Stimulated activated CD4-positive, alpha-beta T cell treated with anti-CD3 and anti-CD28 coated beads, Interleukin-4, amount 100 ng/mL, for 24 hours (primary cell): ENCODE data around the gene B3GALNT2.
A peak's percentile ranks its signal among the peaks of the same experiment; 100 is the strongest.

ENCODE experiments used
- DNase-seq: peaks from one replicate; pipeline ENCODE4 v3.0.0-alpha.2; 2020

The B3GALNT2 gene

DNA sequence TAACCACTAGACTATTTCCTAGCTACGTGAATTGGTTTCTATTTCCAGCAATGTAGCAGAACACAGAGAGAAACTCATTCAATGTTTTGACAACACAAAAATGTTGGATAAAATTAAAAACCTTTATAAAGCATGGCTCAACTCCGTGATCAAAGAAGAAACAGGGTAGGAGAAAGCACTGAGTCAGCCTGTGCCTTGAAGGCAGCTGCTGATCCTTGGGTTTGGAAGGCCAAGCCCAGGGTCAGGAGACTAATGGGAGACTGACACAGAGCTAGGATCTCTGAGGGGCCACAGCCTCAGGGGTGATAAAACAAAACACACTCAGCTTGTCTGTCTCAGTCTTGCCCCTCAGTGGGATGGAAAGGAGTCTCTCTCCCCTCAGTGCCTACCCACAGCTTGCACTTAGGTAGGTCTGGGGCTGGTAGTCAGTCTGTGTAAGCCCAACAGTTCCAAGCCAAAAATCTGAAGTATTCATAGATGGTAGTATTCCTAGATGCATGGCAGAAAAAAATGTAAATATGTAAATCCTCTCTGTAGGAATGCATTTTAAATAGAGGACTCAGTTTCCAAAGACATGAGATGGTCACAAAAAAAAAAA is 53.3 kb downstream of the B3GALNT2 start:
- DNase-seq = no peak

DNA sequence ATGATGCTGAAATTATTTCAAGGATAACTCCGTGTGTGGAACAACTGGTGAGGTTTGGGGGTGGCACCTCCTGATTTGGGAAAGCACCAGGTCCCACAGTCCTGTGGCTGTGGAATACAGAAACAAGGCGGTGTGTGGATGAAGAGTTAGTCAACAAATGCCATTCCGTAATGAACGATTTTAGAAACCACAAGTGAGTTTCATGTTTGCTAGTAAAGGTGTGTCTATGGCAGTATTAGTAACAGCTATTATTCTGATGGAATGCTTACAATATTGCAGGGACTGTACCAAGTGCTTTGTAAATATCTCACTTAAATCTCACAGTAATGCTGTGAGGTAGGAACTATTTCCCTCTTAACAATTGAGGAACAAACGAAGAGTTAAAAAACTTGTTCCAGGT is 53.8 kb downstream of the B3GALNT2 start:
- DNase-seq = no peak

DNA sequence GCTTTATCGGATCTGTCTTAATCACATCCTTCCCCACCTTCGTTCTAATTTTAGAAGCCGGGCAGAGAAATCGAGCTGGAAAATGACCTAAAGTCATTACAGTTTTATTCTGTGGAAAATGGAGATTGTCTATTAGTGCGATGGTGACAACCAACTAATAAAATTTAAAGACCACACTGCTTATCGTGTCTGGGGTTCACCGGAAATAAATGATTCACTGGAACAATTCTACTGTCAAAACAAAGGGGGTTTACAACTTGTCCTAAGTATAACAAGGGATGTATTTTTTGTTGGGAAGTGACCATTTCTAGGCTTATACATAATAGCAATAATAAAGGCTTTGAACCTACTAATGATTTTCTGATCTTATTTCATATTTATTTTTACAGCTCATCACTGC is 55.6 kb downstream of the B3GALNT2 start:
- no peak for DNase-seq

DNA sequence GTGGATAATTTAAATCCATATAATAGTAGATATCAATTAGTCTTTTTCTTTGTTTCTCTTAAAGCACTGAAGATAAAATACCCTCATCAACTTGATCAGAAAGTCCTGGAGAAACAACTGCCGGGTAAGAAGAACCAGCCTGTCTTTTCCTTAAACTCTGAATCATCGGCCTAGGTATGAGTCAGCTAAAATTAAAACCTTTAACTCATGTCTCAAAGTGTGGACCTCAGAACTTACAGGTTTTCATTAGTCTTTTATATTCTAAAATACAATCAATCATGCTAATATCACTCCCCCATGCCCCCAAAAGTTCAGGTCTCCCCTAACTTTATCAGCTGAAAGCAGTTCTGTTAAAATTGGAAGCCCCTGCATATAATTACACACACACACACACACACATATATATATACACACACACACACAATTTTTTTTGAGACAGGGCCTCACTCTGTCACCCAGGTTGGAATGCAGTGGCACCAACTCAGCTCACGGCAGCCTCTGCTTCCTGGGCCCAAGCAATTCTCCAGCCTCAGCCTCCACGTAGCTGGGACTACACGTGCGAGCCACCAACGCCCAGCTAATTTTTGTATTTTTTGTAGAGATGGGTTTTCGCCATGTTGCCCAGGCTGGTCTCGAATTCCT is 61.3 kb downstream of the B3GALNT2 start:
- no peak for DNase-seq

DNA sequence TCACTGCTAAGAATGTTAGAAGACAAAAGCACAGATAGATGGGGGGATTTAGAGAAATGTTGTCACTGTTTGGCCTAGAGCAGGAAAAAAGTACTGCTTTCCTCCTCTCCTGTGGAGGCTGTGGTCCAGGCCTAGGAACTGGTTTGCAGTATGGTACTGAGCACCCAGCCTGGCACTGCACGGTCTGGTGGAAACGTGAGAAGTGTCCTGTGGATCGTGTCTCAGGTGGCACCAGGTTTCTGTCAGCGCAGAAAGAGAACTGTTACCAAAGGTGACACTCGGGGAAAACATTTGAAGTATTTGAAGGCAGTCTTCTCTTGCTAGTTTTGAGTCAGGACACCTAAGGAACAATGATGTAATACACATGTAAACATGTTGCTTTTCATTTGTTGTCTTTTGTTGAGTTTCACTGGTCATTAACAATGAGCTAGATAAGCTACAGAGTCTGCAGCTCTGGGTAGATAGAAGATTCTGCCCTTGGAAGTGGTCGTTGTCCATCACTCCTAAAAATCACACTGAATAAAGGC is 63.0 kb downstream of the B3GALNT2 start:
- no peak for DNase-seq

DNA sequence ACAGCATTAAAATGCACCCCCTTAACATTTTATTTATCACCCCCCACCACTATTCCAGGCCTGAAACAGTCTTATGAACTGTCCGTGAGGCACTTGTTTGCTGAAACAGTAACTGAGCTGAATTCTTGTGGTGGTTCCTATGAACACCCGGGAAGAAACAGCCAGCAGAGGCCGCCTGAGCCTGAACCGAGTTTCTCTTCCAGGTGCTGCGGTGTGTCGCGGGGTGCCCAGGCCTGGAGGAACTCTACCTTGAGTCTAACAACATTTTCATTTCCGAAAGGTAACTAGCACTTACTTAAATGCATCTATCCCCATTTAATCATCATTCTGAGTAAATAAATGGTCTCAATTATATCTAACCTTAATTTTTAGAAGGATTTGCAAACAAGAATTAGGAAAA is 70.3 kb downstream of the B3GALNT2 start:
- DNase-seq = no peak

DNA sequence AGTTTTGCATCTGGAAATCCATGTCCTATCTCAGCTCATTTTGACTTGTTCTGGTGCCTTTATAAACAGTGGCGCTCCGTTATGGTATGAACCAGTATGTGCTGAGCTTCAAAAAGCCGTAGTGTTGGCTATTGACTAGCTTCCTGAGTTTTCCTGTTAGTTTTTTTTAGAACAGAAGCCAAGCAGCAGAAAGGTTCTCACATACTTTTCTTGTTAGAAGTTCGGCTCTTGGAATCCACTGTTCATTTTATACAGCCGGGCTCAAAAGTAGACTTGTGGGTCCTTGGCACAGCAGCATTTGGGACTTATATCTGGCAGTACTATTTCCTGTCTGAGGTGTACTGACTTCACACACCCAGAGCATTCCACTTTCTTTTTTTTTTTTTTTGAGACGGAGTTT is 73.3 kb downstream of the B3GALNT2 start:
- DNase-seq = no peak

DNA sequence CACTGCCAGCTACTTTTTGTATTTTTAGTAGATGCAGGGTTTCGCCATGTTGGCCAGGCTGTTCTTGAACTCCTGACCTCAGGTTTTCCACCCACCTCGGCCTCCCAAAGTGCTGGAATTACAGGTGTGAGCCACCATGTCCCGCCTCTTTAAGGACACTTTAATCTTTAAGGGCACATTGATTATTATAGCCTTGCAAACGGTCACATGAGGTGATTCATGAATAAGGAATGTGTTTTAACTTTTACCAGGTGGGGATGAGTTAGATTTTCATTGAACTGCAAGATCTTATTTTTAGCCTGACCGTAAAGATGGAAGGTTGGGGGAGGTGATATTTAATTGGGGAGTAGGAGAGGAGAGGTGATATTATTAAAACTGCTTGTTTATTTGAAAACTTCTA is 75.1 kb downstream of the B3GALNT2 start:
- DNase-seq = no peak

DNA sequence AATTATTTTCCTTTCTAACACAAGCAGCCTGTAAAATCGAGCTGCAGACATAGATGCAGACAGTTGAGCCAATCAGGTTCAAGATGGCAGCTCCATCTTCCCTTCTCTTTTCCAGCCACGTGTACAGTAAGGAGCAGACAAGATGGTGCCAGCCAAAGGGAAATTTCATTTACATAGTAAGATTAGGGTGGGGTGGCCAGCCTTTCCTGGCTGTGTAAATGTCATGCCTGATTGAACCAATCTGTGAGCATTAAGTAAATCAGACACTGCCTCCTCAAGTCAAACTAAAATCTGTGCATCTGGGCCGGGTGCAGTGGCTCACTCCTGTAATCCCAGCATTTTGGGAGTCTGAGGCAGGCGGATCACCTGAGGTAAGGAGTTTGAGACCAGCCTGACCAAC is 76.8 kb downstream of the B3GALNT2 start:
- DNase-seq = no peak

DNA sequence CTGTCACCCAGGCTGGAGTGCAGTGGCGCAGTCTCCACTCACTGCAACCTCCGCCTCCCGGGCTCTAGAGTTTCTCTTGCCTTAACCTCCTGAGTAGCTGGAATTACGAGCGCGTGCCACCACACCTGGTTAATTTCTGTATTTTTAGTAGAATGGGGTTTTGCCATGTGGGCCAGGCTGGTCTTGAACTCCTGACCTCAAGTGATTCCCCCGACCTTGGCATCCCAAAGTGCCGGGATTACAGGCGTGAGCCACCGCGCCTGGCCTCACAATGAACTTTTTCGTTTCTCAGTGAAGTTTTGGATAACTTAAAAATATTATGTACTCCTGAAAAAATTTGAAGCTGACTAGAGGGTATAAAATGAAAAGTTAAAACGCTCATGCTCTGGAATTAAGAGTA is 77.6 kb downstream of the B3GALNT2 start:
- no peak for DNase-seq

DNA sequence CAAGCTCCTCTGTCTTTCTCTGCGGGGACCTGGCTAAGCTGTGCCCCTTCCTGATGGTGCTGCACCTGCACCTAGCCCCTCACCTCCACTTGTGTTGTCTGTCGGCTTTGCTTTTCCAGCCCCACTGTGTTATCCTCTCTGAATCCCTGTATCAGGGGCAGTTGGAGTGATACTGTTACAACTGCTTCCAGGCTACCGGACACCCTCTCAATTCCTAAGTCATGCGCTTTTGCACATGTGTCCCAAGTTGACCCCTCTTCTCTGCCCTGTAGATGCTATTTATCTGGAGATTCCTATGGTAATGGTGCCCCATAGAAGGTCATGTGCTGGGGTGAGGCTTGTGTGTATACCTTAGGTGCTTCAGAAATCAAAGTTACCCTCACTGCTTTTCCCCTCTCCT is 78.1 kb downstream of the B3GALNT2 start:
- no peak for DNase-seq

DNA sequence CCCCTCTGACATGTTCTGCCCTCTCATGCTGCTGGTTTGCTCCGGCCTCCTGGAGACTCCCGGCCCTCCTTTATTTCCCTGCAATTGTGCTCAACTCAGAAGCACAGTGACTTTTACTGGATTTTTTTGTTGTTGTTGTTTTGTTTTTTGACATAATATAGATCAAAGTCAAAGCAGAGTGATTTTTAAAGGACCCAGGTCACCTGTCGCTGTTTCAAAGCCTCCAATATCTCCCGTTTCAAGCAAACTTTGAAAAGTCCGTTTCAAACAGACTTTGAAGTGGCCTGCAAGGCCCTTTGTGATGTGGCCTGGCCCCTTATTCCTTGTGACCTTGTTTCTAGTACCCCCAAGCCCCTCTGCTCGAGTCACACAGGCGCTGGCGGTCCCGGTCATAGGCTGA is 78.9 kb downstream of the B3GALNT2 start:
- no peak for DNase-seq

DNA sequence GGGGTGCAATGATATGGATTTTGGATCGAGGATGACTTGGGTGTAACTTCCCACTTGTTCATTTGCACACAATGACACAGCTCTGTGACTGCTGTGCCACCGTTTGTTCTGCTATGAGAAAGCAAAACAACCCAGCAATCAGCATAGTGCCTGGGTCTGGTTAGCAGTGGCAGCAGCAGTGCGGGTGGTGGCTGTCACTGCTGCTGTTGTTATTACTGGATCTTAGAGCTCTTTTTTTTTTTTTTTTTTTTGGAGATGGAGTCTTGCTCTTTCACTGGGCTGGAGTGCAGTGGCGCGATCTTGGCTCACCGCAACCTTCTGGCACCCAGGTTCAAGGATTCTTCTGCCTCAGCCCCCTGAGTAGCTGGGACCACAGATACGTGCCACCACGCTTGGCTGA is 80.2 kb downstream of the B3GALNT2 start:
- no peak for DNase-seq

DNA sequence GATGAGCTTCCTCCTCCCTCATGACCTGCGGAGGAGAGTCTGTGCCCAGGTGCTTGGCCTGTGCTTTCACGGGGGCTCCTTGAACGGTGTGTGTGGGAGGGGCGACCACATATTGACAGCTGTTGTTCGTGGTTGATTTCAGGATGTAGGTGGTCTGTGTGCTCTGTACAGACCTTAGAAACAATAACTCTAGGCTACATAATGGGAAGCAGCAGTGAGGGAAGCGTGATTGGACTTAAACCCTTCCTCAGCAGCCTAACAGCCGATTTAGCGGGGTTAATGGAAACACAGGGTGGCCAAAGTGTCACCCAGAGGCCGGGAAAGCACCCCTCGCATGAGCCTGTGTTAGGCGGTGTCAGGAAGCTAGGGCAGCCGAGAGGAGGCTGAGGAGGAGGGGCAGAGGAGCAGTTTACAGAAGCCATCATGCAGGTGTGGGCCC is 81.0 kb downstream of the B3GALNT2 start:
- peak; percentile 6 for DNase-seq

DNA sequence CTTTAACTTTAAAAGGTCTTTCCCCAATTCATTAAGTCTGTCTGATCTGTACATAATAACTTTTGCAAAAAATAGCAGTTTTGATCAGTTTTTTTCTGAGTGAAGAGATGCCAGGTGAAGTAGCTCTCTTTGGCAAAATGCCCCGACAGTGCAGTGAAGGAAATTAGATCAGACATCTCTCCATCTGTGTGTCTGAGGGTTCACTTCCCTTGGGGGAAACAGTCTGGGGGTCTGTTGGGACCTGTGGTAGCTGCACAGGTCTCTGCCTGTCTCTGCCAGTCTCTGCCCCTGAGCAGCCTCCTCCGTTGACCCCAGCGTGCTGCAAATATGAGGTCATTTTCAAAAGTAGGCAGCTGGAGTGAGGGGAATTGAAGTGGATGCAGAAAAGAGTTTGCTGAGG is 82.5 kb downstream of the B3GALNT2 start:
- DNase-seq = no peak

DNA sequence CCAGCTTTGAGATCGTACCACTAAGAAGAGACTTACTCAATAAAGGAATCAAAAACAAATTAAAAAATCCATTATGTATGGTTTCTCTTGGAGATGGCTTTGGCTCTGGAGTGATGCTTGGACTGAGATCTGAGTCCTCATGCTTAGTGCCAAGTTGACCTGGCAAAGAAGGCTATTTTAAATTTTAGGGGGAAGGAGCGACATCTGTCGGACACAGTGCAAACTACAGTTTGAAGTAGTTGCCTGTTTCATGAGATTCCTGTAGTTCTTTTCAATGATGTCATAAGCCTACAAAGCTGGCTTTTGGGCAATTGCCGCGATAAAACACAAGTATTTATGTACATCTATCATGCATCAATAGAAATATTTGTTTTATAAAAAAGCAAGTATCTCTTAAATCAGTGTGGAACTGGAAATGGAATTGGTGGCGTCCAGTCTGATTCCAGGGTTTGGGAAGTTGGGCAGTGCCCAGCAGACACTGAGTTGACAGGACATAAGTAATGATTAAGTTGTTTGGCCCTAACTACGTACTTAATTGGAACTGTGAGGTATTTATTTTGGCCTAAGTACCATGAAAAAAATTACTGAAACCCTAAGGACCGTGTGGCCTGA is 87.1 kb downstream of the B3GALNT2 start:
- peak; percentile 65 for DNase-seq

DNA sequence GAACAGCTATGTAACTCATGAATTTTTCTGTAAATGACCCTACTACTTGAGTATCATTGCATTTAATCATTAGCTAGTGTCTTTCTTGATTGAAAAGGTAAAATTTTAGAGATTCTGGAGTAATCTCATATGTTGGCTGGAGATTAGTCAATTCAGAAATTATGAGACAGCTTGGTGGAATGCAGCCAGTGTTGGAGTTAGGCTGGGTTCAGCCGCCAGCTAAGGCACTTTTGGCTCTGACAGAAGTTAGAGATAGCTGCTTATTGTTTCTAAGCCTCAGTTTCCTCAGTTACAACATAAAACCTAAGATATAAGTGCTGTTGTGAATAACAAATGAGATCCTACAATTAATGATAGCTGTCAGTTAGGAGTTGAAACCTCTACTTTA is 87.6 kb downstream of the B3GALNT2 start:
- no peak for DNase-seq

DNA sequence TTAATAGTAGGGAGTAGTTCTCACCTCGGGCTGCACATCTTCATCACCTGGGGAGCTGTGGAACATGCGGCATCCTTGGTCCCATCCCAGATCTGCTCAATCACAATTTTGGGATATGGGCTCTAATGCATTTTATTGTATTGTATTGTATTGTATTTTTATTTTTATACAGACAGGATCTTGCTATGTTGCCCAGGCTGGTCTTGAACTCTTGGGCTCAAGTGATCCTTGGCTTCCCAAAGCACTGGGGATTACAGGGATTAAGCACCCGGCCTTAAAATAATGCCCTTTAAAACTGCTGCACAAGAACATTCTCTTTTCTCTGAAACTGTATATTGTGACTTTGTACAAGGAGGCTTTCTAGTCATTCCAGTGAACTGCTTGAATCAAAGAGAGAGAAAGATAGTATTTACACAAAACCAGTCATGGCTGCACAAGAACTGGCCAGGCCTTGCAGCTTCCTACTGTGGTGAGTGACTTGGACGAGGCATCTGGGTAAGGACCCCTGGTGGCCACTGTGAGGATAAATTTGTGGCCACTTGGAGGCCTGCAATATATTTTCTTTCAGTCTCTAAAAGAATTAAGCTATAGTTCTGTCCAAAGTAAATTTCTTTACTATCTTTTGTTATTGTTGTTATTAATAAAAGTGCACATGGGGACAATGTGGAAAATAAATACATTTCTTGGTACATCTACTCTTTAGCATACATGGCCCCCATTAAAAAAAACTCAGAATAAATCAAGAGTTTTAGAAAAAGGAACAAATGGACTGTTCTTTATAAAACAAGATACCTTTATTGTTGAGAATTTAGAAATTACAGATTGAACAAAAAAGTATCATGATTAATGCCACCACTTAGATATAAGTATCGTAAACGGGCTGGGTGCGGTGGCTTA is 89.0 kb downstream of the B3GALNT2 start:
- peak; percentile 62 for DNase-seq

DNA sequence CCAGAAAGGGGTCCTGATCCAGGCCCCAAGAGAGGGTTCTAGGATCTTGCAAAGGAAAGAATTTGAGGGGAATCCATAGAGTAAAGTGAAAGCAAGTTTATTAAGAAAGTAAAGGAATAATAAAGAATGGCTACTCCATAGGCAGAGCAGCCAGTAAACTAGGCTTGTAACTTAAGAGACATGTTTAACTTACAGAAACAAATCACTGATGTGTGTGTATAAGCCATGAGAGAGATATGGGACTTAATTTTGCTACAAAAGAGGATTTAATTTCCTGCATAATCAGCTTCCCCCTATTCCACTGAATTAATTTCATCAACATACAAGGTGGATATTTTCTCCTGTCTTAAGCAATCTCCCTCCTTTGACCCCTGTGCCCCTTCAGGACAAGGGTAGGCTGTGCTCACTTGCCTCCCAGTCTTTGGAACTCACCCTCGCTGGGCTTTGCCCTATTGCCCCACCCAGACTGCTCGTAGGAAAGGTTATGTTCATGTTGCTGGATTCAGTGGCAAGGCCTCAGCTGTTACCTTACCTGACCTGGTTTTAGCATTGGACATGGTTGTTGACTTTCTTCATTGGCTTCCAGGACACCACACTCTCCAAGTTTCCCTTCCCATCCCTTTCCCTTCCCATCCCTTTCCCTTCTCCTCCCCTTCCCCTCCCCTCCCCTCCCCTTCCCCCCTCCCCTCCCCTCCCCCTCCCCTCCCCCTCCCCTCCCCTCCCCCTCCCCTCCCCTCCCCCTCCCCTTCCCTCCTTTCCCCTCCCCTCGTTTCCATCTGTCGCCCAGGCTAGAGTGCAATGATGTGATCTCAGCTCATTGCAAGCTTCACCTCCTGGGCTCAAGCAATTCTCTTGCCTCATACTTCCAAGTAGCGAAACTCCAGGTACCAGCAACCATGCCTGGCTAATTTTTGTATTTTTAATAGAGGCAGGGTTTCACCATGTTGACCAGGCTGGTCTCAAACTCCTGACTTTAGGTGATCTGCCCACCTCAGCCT is 92.5 kb downstream of the B3GALNT2 start:
- no peak for DNase-seq

DNA sequence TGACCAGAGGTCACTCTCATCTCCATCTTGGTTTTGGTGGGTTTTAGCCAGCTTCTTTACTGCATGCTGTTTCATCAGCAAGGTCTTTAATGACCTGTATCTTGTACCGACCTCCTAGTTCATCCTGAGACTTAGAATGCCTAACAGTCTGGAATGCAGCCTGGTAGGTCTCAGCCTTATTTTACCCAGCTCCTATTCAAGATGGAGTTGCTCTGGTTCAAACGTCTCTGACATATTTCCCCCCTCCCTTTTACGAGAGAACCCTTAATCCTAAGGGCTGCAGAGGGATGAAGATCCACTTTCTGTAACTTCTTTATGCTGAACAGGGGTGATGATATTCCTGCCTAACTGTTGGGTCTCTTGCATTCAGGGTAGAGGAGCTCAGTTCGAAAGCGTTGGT is 93.8 kb downstream of the B3GALNT2 start:
- DNase-seq = no peak

DNA sequence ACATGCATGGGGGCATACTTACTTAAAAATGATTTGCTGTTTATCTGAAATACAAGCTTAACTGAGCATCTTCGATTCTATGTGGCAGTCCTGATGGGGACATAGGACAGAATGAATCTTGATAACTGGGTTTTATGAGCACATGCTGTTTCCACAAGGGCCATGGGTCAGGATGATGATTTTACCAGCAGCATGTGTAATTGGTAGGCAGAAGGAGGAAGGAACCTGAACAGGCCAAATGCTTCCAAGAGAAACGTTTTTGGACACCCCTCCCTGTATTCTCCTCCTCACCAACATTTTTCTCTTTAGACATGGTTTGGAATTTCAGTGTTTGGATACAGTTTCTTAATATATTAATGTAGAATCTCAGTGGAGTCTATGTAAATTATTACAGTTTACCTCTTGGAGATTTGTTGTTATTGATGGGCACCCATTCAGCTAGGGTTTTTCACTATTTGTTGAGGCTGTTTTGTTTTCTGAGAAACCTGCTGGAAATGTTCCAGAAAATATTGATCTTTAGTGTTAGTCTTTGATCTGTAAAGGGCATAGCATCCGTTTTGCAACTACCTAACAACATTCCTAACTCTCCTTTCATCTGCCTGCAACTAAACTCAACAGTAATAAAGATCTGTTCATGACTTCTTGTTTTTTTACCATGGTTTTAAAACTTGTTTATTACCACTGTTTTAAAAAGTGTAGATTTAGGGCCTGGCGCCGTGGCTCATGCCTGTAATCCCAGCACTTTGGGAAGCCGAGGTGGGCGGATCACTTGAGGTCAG is 95.0 kb downstream of the B3GALNT2 start:
- DNase-seq = no peak
